Neural cell (in vitro differentiated cells): ENCODE data around the gene ANXA6. TPM values are rescaled to one million over a fixed set of nuclear protein-coding genes. Genes with fewer than 3 reads are reported as not detected.

Experiments
- H2AFZ ChIP-seq: fragments of 200-600, 300-800 bp; sonication (generic), shearing (Covaris generic); 2 replicates; pipeline ENCODE4 v1.6.0; 2014; ENCODE audit warnings: low read depth, mild to moderate bottlenecking, antibody characterized with exemption, low read length, moderate library complexity
- H3F3A ChIP-seq: fragments of 200-600 bp; shearing (Covaris generic); 2 replicates; pipeline ENCODE4 v1.6.1; 2016; ENCODE audit warnings: mild to moderate bottlenecking, moderate library complexity, mixed read lengths, antibody characterized with exemption, low read length; ENCODE audit not compliant: insufficient read depth, poor library complexity, severe bottlenecking
- H3K27ac ChIP-seq: fragments of 200-600, 300-800 bp; sonication (generic), shearing (Covaris generic); 2 replicates; pipeline ENCODE4 v1.5.1; 2014; ENCODE audit warnings: mild to moderate bottlenecking, low read length, moderate library complexity
- H3K27me3 ChIP-seq: fragments of 300-800, 200-600 bp; sonication (generic), shearing (Covaris generic); 2 replicates; pipeline ENCODE4 v1.6.0; 2014; ENCODE audit warnings: mild to moderate bottlenecking, low read depth, low read length, moderate library complexity; ENCODE audit not compliant: insufficient read depth
- H3K36me3 ChIP-seq: fragments of 300-800, 200-600 bp; sonication (generic), shearing (Covaris generic); 2 replicates; pipeline ENCODE4 v1.5.1; 2014; ENCODE audit warnings: mild to moderate bottlenecking, antibody characterized with exemption, low read length, moderate library complexity; ENCODE audit not compliant: insufficient read depth
- H3K4me2 ChIP-seq: fragments of 300-800, 200-600 bp; sonication (generic), shearing (Covaris generic); 2 replicates; pipeline ENCODE4 v1.6.0; 2014; ENCODE audit warnings: mild to moderate bottlenecking, low read length
- H3K4me3 ChIP-seq: fragments of 300-800, 200-600 bp; sonication (generic), shearing (Covaris generic); 2 replicates; pipeline ENCODE4 v1.5.1; 2014; ENCODE audit warnings: mild to moderate bottlenecking, low read length, moderate library complexity
- H3K79me2 ChIP-seq: fragments of 200-600 bp; shearing (Covaris generic); replicated peaks from 2 replicates; pipeline ENCODE4 v1.6.0; 2014; ENCODE audit warnings: mild to moderate bottlenecking, low read length, moderate library complexity; ENCODE audit not compliant: insufficient read depth
- H3K9ac ChIP-seq: fragments of 300-800, 200-600 bp; sonication (generic), shearing (Covaris generic); 2 replicates; pipeline ENCODE4 v1.6.1; 2016; ENCODE audit warnings: mild to moderate bottlenecking, low read length, mixed read lengths
- H3K9me2 ChIP-seq: fragments of 200-600 bp; shearing (Covaris generic); 2 replicates; pipeline ENCODE4 v1.6.1; 2016; ENCODE audit warnings: mild to moderate bottlenecking, low read length, mixed read lengths; ENCODE audit not compliant: insufficient read depth
- H3K9me3 ChIP-seq: fragments of 200-600, 300-800 bp; sonication (generic), shearing (Covaris generic); 2 replicates; pipeline ENCODE4 v1.6.1; 2016; ENCODE audit warnings: mild to moderate bottlenecking, mixed run types, low read length, moderate library complexity, mixed read lengths
- H4K20me1 ChIP-seq: fragments of 200-600 bp; shearing (Covaris generic); 2 replicates; pipeline ENCODE4 v1.6.1; 2016; ENCODE audit warnings: mild to moderate bottlenecking, mixed run types; ENCODE audit not compliant: insufficient read depth
- CTCF ChIP-seq: fragments of 450-650 bp; IDR thresholded peaks from 2 replicates; pipeline ENCODE4 v1.5.1; 2014; ENCODE audit warnings: antibody characterized with exemption, mild to moderate bottlenecking, moderate library complexity; ENCODE audit not compliant: poor library complexity, severe bottlenecking
- EP300 ChIP-seq: fragments of 450-650 bp; conservative IDR thresholded peaks from 2 replicates; pipeline ENCODE4 v1.6.1; 2014; ENCODE audit warnings: antibody characterized with exemption, mild to moderate bottlenecking, moderate library complexity; ENCODE audit not compliant: poor library complexity, severe bottlenecking
- EZH2 ChIP-seq: fragments of 200-600, 300-800 bp; shearing (Covaris generic), sonication (generic); IDR thresholded peaks from 2 replicates; pipeline ENCODE4 v1.6.1; 2014; ENCODE audit warnings: antibody characterized with exemption, low read length, borderline replicate concordance, mild to moderate bottlenecking; ENCODE audit not compliant: insufficient read depth, poor library complexity, severe bottlenecking
- MXI1 ChIP-seq: fragments of 450-650 bp; conservative IDR thresholded peaks from 2 replicates; pipeline ENCODE4 v1.6.1; 2014; ENCODE audit warnings: antibody characterized with exemption, mild to moderate bottlenecking; ENCODE audit not compliant: poor library complexity, severe bottlenecking
- POLR2AphosphoS5 ChIP-seq: IDR thresholded peaks from 2 replicates; pipeline ENCODE4 v1.6.1; 2012
- RAD21 ChIP-seq: fragments of 450-650 bp; conservative IDR thresholded peaks from 2 replicates; pipeline ENCODE4 v1.6.1; 2014; ENCODE audit warnings: antibody characterized with exemption, mild to moderate bottlenecking, moderate library complexity
- REST ChIP-seq: IDR thresholded peaks from 2 replicates; pipeline ENCODE4 v1.6.1; 2012; ENCODE audit warnings: borderline replicate concordance
- SMC3 ChIP-seq: fragments of 450-650 bp; conservative IDR thresholded peaks from 2 replicates; pipeline ENCODE4 v1.6.1; 2014; ENCODE audit warnings: antibody characterized with exemption, mild to moderate bottlenecking, moderate library complexity; ENCODE audit not compliant: poor library complexity
- TAF1 ChIP-seq: IDR thresholded peaks from 2 replicates; pipeline ENCODE4 v1.6.1; 2012; ENCODE audit warnings: low read depth
- polyA plus RNA-seq: library from polyadenylated mRNA; depleted of rRNA; stranded (reverse); fragments of >200 nt; gene quantifications from 2 replicates; pipeline ENCODE4 v1.2.3, GENCODE V29; 2014

The ANXA6 gene
- polyA plus RNA-seq, 1 donor from 2014 or later: 27.5 TPM

- peak overlapping the region; percentile 65 for H3K9ac ChIP-seq
- TF ChIP-seq RAD21 (no peak), POLR2AphosphoS5 (no peak), EP300 (no peak), REST (no peak), SMC3 (no peak), EZH2 (no peak), MXI1 (no peak), TAF1 (no peak), CTCF (no peak)
Observed at GRCh38 chr5:151151793-151152192, 5.8 kb downstream of the ANXA6 start.

GRCh38 chr5:151151263-151151660 is 6.3 kb downstream of the ANXA6 start:
- Histone ChIP-seq H3K79me2 (peaks cover 37% of the 10 kb centered on the region), H3K27ac (peak overlapping the region; percentile 92), H3K4me2 (peak overlapping the region; percentile 92), H3K36me3 (no peaks in the 10 kb centered on the region), H3K9me2 (no peaks in the 10 kb centered on the region), H3K9me3 (no peaks in the 10 kb centered on the region), H3F3A (peaks cover 13% of the 10 kb centered on the region), H2AFZ (no peak overlapping the region), H3K4me3 (peak overlapping the region; percentile 59), H3K27me3 (no peaks in the 10 kb centered on the region), H4K20me1 (no peaks in the 10 kb centered on the region), H3K9ac (peak overlapping the region; percentile 65)
- TF ChIP-seq REST: no peak
- TF ChIP-seq EZH2: no peak
- TF ChIP-seq EP300: no peak
- no peak for TF ChIP-seq TAF1
- no peak for TF ChIP-seq MXI1
- TF ChIP-seq CTCF: no peak

More at GRCh38 chr5:151151793-151152192, 5.8 kb downstream of the ANXA6 start:
- Histone ChIP-seq H3F3A (peaks cover 13% of the 10 kb centered on the region), H3K79me2 (peaks cover 43% of the 10 kb centered on the region), H3K36me3 (no peaks in the 10 kb centered on the region), H3K4me2 (peak overlapping the region; percentile 92), H4K20me1 (no peaks in the 10 kb centered on the region), H2AFZ (no peak overlapping the region), H3K9me3 (no peaks in the 10 kb centered on the region), H3K27me3 (no peaks in the 10 kb centered on the region), H3K9me2 (no peaks in the 10 kb centered on the region), H3K27ac (peak overlapping the region; percentile 92), H3K4me3 (peak overlapping the region; percentile 59)
